Activated CD8-positive, alpha-beta memory T cell treated with anti-CD3 and anti-CD28 coated beads for 36 hours (primary cell): ENCODE data around the gene SH3PXD2B. TPM values are rescaled to one million over a fixed set of nuclear protein-coding genes. Genes with fewer than 3 reads are reported as not detected.
"Not testable (repeated sequence)": the region's sequence is repeated elsewhere in the genome, so short reads cannot be mapped to it uniquely, and the experiment has no call there.

Experiments
- CTCF ChIA-PET: fragments of 350-600 bp; sonication (Branson Sonifier 250); formaldehyde crosslinking; loops from one replicate; lab custom pipeline; 2021; ENCODE audit warnings: antibody characterized with exemption; lab: Charles Lee
- POLR2A ChIA-PET: fragments of 350-600 bp; sonication (Branson Sonifier 250); formaldehyde crosslinking; loops from one replicate; lab custom pipeline; 2021; ENCODE audit warnings: antibody characterized with exemption; lab: Charles Lee
- total RNA-seq, 2 experiments: library from RNA; stranded (reverse); gene quantifications; one replicate each; pipeline ENCODE4 v1.2.3, GENCODE V29; 2021

The SH3PXD2B gene
- total RNA-seq, 2 experiments from 2014 or later, result 0.17 to 0.25 TPM

GRCh38 chr5:172413601-172414171 is 40.6 kb downstream of the SH3PXD2B start:
- ChIA-PET CTCF (interaction anchor here (1.5 kb wide), 1 partner anchor 35 kb away, joined by 3 read pairs; no protein-coding TSS in a partner anchor), POLR2A (no interaction called here)

- CTCF ChIA-PET, result no interaction called here
- POLR2A ChIA-PET, result no interaction called here
These were observed 41.5 kb downstream of the SH3PXD2B start for GRCh38 chr5:172412724-172413286.

- POLR2A ChIA-PET, result interaction anchor here (0.7 kb wide), 1 partner anchor 11 kb away, joined by 3 read pairs; no protein-coding TSS in a partner anchor
- CTCF ChIA-PET, result interaction anchor here (0.7 kb wide), 1 partner anchor 41 kb away, joined by 3 read pairs; no protein-coding TSS in a partner anchor
These were observed 42.7 kb downstream of the SH3PXD2B start for GRCh38 chr5:172411484-172412072.

- ChIA-PET POLR2A (no interaction called here), CTCF (no interaction called here)
These were observed 43.5 kb downstream of the SH3PXD2B start for GRCh38 chr5:172410662-172411483.

- ChIA-PET CTCF (no interaction called here), POLR2A (no interaction called here)
These were observed 44.2 kb downstream of the SH3PXD2B start for GRCh38 chr5:172410160-172410559.

GRCh38 chr5:172409477-172409876 is 44.8 kb downstream of the SH3PXD2B start:
- CTCF ChIA-PET, POLR2A ChIA-PET: not testable (repeated sequence)

- ChIA-PET POLR2A (no interaction called here), CTCF (no interaction called here)
These were observed 46.5 kb downstream of the SH3PXD2B start for GRCh38 chr5:172407822-172408221.

GRCh38 chr5:172407241-172407691 is 47.1 kb downstream of the SH3PXD2B start:
- ChIA-PET CTCF (no interaction called here), POLR2A (no interaction called here)

- POLR2A ChIA-PET, result interaction anchor here (0.6 kb wide), 1 partner anchor 23 kb away, joined by 3 read pairs; no protein-coding TSS in a partner anchor
- CTCF ChIA-PET, result no interaction called here
These were observed 48.9 kb downstream of the SH3PXD2B start for GRCh38 chr5:172405226-172406107.

- CTCF ChIA-PET, result no interaction called here
- POLR2A ChIA-PET, result no interaction called here
These were observed 49.6 kb downstream of the SH3PXD2B start for GRCh38 chr5:172404746-172405145.

GRCh38 chr5:172403817-172404216 is 50.5 kb downstream of the SH3PXD2B start:
- POLR2A ChIA-PET, result no interaction called here
- CTCF ChIA-PET, result no interaction called here

GRCh38 chr5:172403189-172403796 is 51.0 kb downstream of the SH3PXD2B start:
- ChIA-PET POLR2A (no interaction called here), CTCF (no interaction called here)

- ChIA-PET POLR2A (no interaction called here), CTCF (no interaction called here)
These were observed 51.7 kb downstream of the SH3PXD2B start for GRCh38 chr5:172402531-172403188.

GRCh38 chr5:172402031-172402430 is 52.3 kb downstream of the SH3PXD2B start:
- POLR2A ChIA-PET, CTCF ChIA-PET: not testable (repeated sequence)

GRCh38 chr5:172399826-172400225 is 54.5 kb downstream of the SH3PXD2B start:
- CTCF ChIA-PET, result no interaction called here
- POLR2A ChIA-PET, result no interaction called here

GRCh38 chr5:172399336-172399735 is 55.0 kb downstream of the SH3PXD2B start:
- ChIA-PET CTCF (no interaction called here), POLR2A (no interaction called here)

GRCh38 chr5:172398645-172399044 is 55.7 kb downstream of the SH3PXD2B start:
- POLR2A ChIA-PET, CTCF ChIA-PET: not testable (repeated sequence)

- POLR2A ChIA-PET, CTCF ChIA-PET: not testable (repeated sequence)
These were observed 57.3 kb downstream of the SH3PXD2B start for GRCh38 chr5:172396994-172397393.
